ENCODE results near the gene ZBED4.

The ZBED4 gene

DNA sequence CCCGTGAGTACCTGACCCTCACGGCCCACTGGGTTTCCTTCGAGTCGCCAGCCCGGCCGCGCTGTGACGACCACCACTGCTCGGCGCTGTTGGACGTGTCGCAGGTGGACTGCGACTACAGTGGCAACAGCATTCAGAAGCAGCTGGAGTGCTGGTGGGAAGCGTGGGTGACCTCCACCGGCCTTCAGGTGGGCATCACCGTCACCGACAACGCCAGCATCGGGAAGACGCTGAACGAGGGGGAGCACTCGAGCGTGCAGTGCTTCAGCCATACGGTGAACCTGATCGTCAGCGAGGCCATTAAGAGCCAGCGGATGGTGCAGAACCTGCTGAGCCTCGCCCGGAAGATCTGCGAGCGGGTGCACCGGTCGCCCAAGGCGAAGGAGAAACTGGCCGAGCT is 32.2 kb downstream of the ZBED4 start:
- H3K27ac ChIP-seq = no peak overlapping the region

DNA sequence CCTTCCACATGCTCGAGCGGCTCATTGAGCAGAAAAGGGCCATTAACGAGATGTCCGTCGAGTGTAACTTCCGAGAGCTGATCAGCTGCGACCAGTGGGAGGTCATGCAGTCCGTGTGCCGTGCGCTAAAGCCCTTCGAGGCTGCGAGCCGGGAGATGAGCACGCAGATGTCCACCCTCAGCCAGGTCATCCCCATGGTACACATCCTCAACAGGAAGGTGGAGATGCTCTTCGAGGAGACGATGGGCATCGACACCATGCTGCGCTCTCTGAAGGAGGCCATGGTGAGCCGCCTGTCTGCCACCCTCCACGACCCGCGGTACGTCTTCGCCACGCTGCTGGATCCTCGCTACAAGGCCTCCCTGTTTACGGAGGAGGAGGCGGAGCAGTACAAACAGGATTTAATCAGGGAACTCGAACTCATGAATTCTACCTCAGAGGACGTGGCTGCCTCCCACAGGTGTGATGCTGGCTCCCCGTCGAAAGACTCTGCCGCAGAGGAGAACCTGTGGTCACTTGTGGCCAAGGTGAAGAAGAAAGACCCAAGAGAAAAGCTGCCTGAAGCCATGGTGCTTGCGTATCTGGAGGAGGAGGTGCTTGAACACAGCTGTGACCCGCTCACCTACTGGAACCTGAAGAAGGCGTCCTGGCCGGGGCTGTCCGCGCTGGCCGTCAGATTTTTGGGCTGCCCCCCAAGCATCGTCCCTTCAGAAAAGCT is 32.9 kb downstream of the ZBED4 start:
- H3K27ac ChIP-seq = no peak overlapping the region
- TF ChIP-seq, protein P1, sequence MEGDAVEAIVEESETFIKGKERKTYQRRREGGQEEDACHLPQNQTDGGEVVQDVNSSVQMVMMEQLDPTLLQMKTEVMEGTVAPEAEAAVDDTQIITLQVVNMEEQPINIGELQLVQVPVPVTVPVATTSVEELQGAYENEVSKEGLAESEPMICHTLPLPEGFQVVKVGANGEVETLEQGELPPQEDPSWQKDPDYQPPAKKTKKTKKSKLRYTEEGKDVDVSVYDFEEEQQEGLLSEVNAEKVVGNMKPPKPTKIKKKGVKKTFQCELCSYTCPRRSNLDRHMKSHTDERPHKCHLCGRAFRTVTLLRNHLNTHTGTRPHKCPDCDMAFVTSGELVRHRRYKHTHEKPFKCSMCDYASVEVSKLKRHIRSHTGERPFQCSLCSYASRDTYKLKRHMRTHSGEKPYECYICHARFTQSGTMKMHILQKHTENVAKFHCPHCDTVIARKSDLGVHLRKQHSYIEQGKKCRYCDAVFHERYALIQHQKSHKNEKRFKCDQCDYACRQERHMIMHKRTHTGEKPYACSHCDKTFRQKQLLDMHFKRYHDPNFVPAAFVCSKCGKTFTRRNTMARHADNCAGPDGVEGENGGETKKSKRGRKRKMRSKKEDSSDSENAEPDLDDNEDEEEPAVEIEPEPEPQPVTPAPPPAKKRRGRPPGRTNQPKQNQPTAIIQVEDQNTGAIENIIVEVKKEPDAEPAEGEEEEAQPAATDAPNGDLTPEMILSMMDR (conservative IDR thresholded peaks at IDR 0.05) = no peak

More for the DNA sequence above, 32.2 kb downstream of the ZBED4 start:
- TF ChIP-seq, protein P1 (conservative IDR thresholded peaks at IDR 0.05) = no peak

DNA sequence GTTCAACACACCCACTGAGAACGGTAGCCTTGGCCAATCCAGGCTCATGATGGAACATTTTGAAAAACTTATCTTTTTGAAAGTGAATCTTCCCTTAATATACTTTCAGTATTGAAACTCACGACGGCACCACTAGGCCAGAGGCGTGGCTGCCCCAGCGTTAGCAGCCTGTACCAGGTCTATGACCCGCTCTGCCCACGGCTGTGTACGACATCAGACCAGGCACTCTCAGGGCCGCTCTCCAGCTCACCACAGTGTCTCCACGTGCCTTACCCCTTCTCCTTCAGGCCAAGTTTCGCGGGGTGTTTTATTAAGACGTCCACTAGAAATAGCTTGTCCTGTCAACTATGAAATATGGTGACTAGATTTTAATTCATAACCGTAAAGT is 33.4 kb downstream of the ZBED4 start:
- TF ChIP-seq, protein P1 (conservative IDR thresholded peaks at IDR 0.05) = no peak
- H3K27ac ChIP-seq = no peak overlapping the region

DNA sequence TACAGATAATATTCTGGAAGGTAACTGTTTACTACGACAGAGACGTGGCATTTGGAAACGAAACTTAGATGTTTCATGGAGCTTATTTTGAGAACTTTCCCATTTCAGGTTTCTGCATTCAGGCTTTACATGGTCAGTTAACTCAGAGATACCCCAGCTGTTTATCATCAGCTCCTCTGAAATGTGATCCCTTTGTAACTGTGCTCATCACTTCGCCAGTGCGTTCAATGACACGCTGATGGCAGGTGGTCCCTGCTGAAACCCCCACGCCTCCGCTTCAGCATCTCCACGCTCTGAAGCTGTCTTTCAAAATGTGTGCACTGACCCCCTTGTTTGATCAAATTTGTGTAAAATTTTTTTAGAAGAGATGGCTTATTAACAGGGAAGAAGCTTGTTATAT is 34.1 kb downstream of the ZBED4 start:
- no peak overlapping the region for H3K27ac ChIP-seq
- TF ChIP-seq, protein P1 (conservative IDR thresholded peaks at IDR 0.05) = no peak

DNA sequence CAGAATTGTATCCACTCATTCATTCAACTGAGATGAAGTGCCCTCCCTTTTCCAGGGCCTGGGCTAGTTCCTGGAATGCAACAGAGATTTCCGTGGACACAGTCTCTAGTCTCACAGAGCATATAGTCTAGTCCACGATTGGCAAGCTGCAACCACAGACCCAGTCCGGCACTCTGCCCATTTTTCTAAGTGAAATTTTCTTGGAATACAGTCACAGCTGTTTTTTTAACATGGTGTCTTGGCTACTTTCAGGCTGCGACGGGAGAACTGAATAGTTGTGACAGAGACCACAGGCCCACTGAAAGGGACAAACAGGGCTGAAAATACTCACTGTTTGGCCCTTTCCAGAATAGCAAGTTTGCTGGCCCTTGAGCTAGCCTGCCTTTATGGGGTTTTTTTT is 35.4 kb downstream of the ZBED4 start:
- H3K27ac ChIP-seq = no peak overlapping the region
- TF ChIP-seq, protein P1 (conservative IDR thresholded peaks at IDR 0.05) = no peak

DNA sequence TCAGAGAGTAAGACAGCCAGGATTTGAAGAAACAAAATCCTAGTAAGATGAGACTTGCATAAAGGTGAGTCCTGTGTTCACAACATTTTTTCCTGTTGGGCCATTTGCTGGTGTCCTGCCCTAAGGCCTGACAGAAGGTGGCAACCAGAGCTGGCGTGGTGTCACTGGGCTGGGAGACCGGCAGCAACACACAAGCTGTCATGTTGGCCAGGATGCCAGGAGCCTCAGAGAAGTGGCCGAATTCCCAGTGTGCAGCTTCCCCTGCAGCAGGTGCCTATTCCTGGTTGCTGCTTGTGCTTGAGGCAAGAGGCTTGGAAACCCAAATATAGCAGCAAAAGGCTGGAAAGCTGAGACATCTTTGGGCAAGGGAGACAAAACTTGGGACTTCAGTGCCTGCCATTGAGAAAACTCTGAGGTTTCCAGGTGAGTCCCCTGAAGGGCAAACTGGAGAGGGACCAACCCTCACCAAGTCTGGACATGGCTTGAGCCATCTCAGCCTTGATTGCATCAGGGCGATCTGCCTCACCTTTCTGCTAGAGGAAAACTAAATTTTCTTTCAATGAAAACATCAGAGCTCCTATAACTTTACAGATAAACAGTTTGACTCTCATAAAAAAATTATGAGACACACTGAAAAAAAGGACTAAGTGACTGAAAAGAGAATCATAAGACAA is 38.7 kb downstream of the ZBED4 start:
- TF ChIP-seq, protein P1 (conservative IDR thresholded peaks at IDR 0.05) = no peak
- peak overlapping the region; percentile 27; the same call in 1 of the 2 replicates for H3K27ac ChIP-seq

DNA sequence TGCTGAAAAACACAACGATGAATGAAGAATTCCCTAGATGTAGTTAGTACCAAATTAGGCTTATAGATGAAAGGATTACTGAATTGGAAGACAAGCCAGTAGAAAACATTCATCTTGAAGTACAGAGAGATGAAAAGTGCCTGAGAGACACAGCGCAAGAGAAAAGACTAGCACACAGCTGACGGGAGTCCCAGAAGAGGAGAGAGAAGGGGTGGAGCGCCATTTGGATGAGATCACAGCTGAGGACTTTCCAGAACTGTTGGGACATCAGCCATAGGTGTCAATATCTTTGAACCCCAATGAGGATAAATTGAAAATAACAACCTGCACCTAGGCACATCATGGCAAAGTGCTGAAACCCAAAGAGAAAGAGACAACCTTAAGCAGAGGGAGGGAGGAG is 39.4 kb downstream of the ZBED4 start:
- TF ChIP-seq, protein P1 (conservative IDR thresholded peaks at IDR 0.05) = no peak

More for the DNA sequence above, 39.4 kb downstream of the ZBED4 start:
- H3K27ac ChIP-seq = no peak overlapping the region; the same call in 1 of the 2 replicates
